ENCODE results near the gene MATCAP1.

- TF ChIP-seq, protein P1, sequence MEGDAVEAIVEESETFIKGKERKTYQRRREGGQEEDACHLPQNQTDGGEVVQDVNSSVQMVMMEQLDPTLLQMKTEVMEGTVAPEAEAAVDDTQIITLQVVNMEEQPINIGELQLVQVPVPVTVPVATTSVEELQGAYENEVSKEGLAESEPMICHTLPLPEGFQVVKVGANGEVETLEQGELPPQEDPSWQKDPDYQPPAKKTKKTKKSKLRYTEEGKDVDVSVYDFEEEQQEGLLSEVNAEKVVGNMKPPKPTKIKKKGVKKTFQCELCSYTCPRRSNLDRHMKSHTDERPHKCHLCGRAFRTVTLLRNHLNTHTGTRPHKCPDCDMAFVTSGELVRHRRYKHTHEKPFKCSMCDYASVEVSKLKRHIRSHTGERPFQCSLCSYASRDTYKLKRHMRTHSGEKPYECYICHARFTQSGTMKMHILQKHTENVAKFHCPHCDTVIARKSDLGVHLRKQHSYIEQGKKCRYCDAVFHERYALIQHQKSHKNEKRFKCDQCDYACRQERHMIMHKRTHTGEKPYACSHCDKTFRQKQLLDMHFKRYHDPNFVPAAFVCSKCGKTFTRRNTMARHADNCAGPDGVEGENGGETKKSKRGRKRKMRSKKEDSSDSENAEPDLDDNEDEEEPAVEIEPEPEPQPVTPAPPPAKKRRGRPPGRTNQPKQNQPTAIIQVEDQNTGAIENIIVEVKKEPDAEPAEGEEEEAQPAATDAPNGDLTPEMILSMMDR (conservative IDR thresholded peaks at IDR 0.05 in 1 of 2, IDR thresholded peaks at IDR 0.05 in 1 of 2; ENCODE audit: extremely low read depth in 1 of 2, insufficient read depth in 1 of 2, low read depth in 1 of 2, low read length in 2 of 2), result no peak
- TF ChIP-seq EZH2 (IDR thresholded peaks at IDR 0.05; ENCODE audit: borderline replicate concordance, low read length), result no peak
These were observed 20.3 kb upstream of the MATCAP1 start for GRCh38 chr16:67204076-67204475.

Data from mammary epithelial cell (primary cell).